GM19467 (cell line): ENCODE measurements around the gene HRCT1.
"Not testable (repeated sequence)": the region's sequence is repeated elsewhere in the genome, so short reads cannot be mapped to it uniquely, and the experiment has no call there.

Experiments used
- ATAC-seq: cut with Tn5 transposase; IDR thresholded peaks from one replicate; pipeline ENCODE4 v1.9.1; 2021; ENCODE audit warnings: mild to moderate bottlenecking, moderate library complexity; ENCODE audit not compliant: unreplicated experiment

HRCT1 gene

GRCh38 chr9:35892051-35892450 lies 14.0 kb upstream of the HRCT1 start:
- no peak for ATAC-seq

GRCh38 chr9:35896570-35896969 lies 9.4 kb upstream of the HRCT1 start:
- ATAC-seq: no peak

GRCh38 chr9:35897376-35898099 lies 8.5 kb upstream of the HRCT1 start:
- not testable (repeated sequence) for ATAC-seq

GRCh38 chr9:35898337-35898736 lies 7.7 kb upstream of the HRCT1 start:
- no peak for ATAC-seq

- ATAC-seq: no peak
These were observed 7.0 kb upstream of the HRCT1 start for GRCh38 chr9:35899021-35899420.

- no peak for ATAC-seq
These were observed 3.0 kb upstream of the HRCT1 start for GRCh38 chr9:35903049-35903448.

- no peak for ATAC-seq
These were observed 1.7 kb upstream of the HRCT1 start for GRCh38 chr9:35904338-35904737.

- no peak for ATAC-seq
These were observed 786 bp upstream of the HRCT1 start for GRCh38 chr9:35905051-35905781.

GRCh38 chr9:35906923-35907699 lies 1.1 kb downstream of the HRCT1 start:
- ATAC-seq: no peak

GRCh38 chr9:35907711-35908503 lies 1.9 kb downstream of the HRCT1 start:
- no peak for ATAC-seq

GRCh38 chr9:35908504-35909125 lies 2.6 kb downstream of the HRCT1 start:
- no peak for ATAC-seq

- no peak for ATAC-seq
These were observed 3.3 kb downstream of the HRCT1 start, which contains the start of gene SPAAR for GRCh38 chr9:35909274-35909673. TSS of gene SPAAR (plus strand) at chr9:35909490. CDS start at chr9:35910464, 974 bp downstream.

GRCh38 chr9:35909687-35910612 lies 3.9 kb downstream of the HRCT1 start:
- ATAC-seq: no peak

- no peak for ATAC-seq
These were observed 4.8 kb downstream of the HRCT1 start for GRCh38 chr9:35910613-35911359.

GRCh38 chr9:35911690-35912089 lies 5.7 kb downstream of the HRCT1 start:
- ATAC-seq: no peak

GRCh38 chr9:35912791-35913400 lies 6.9 kb downstream of the HRCT1 start:
- no peak for ATAC-seq

GRCh38 chr9:35913429-35913828 lies 7.4 kb downstream of the HRCT1 start:
- ATAC-seq: not testable (repeated sequence)

GRCh38 chr9:35914301-35914807 lies 8.4 kb downstream of the HRCT1 start:
- no peak for ATAC-seq
